ENCODE results near the gene GNG12. TPM values are rescaled to one million over a fixed set of nuclear protein-coding genes. Genes with fewer than 3 reads are reported as not detected.

GNG12 gene
- total RNA-seq, 6 experiments from 2014 or later: 172 to 229 (median 198) TPM

DNA sequence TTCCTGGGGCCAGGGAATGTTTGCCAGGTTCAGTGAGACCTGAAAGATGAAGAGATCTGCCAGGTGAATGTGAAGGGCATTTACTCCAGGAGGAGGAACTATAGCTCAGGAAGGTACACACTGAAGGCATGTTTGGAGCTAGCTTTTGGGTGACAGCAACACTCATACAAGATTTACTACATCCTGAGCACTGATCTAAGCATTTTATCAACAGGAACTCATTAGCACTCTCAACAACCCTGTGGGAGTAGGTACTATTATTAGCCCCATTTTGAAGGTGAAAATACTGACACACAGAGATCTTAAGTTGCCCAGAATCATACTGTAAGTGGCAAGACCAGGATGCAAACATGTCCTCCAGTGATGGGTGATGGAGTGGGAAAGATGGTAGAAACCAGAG lies 141.6 kb downstream of the GNG12 start:
- Mint-ChIP-seq H3K36me3 (ENCODE audit: low read depth) (peaks cover 25% of the 10 kb centered on the region), H3K4me3 (no peak overlapping the region), H3K27ac (no peak overlapping the region), H3K27me3 (ENCODE audit: insufficient read depth) (peaks cover 6% of the 10 kb centered on the region; the same call in 1 of the 2 replicates), H3K9me3 (no peaks in the 10 kb centered on the region), H3K4me1 (ENCODE audit: low read depth) (peaks cover 33% of the 10 kb centered on the region)
- TF ChIP-seq CTCF (IDR thresholded peaks at IDR 0.05): no peak
- no peak for DNase-seq

GRCh38 chr1:67690411-67690810 lies 142.9 kb downstream of the GNG12 start:
- Mint-ChIP-seq H3K27ac (peak overlapping the region; percentile 27; the same call in 1 of the 2 replicates), H3K4me3 (no peak overlapping the region), H3K9me3 (no peaks in the 10 kb centered on the region), H3K4me1 (ENCODE audit: low read depth) (peaks cover 27% of the 10 kb centered on the region), H3K36me3 (ENCODE audit: low read depth) (peaks cover 30% of the 10 kb centered on the region), H3K27me3 (ENCODE audit: insufficient read depth) (peaks cover 8% of the 10 kb centered on the region)
- DNase-seq: no peak
- TF ChIP-seq CTCF (IDR thresholded peaks at IDR 0.05): no peak

- peaks cover 27% of the 10 kb centered on the region for H3K4me1 Mint-ChIP-seq (ENCODE audit: low read depth)
- no peak for TF ChIP-seq CTCF (IDR thresholded peaks at IDR 0.05)
- DNase-seq: no peak
- H3K4me3 Mint-ChIP-seq: no peak overlapping the region
- H3K27me3 Mint-ChIP-seq (ENCODE audit: insufficient read depth): peaks cover 9% of the 10 kb centered on the region
- peaks cover 30% of the 10 kb centered on the region for H3K36me3 Mint-ChIP-seq (ENCODE audit: low read depth)
- H3K9me3 Mint-ChIP-seq: no peaks in the 10 kb centered on the region
- H3K27ac Mint-ChIP-seq: peak overlapping the region; percentile 89; the same call in 1 of the 2 replicates
Observed at GRCh38 chr1:67690018-67690363, 143.3 kb downstream of the GNG12 start.

DNA sequence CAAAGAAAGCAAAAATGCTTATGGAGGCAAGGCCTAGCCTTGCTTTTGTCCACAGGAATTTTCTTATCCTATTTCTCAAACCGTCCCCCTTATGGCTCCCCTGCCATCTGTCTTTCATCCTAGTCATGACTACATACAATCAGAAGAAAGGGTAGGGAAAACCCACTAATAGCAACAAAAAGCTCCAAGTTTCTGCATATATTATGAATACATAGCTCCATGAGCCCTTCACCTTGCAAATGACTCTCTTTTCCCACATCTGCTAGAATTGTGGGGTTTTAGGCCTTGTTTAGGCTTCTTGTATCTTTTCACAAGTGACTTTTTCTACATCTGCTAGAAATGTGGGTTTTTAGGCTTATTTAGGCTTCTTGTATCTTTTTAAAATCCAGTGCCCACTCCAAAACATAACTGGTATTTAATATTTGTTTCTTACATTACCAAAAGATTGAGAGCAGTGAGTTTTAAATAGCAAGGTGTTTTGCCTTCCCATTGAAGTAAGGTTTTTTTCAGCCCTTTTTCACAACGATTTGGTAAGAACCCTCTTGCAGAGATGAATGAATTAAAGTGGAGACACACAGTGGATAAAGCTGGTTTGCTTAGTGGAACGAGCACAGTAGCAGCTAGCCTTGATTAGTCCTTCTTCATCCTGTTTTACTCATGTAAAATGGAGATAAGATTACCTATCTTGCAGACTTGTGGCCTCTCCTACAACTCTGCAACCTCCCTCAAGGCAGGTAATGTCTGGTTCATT lies 143.8 kb downstream of the GNG12 start:
- Mint-ChIP-seq H3K4me3 (peak overlapping the region; percentile 33; the same call in 1 of the 2 replicates), H3K36me3 (ENCODE audit: low read depth) (peaks cover 30% of the 10 kb centered on the region), H3K4me1 (ENCODE audit: low read depth) (peaks cover 30% of the 10 kb centered on the region), H3K27me3 (ENCODE audit: insufficient read depth) (peaks cover 10% of the 10 kb centered on the region), H3K27ac (peak overlapping the region; percentile 89), H3K9me3 (no peaks in the 10 kb centered on the region)
- TF ChIP-seq CTCF (IDR thresholded peaks at IDR 0.05): no peak
- DNase-seq: no peak

GRCh38 chr1:67688526-67689219 lies 144.6 kb downstream of the GNG12 start:
- Mint-ChIP-seq H3K36me3 (ENCODE audit: low read depth) (peaks cover 30% of the 10 kb centered on the region), H3K9me3 (no peaks in the 10 kb centered on the region), H3K4me3 (peak overlapping the region; percentile 81), H3K27ac (peak overlapping the region; percentile 89), H3K4me1 (ENCODE audit: low read depth) (peaks cover 38% of the 10 kb centered on the region), H3K27me3 (ENCODE audit: insufficient read depth) (peaks cover 10% of the 10 kb centered on the region)
- no peak for DNase-seq
- TF ChIP-seq CTCF (IDR thresholded peaks at IDR 0.05): no peak
